ENCODE results near the gene MPRIP.

DNA sequence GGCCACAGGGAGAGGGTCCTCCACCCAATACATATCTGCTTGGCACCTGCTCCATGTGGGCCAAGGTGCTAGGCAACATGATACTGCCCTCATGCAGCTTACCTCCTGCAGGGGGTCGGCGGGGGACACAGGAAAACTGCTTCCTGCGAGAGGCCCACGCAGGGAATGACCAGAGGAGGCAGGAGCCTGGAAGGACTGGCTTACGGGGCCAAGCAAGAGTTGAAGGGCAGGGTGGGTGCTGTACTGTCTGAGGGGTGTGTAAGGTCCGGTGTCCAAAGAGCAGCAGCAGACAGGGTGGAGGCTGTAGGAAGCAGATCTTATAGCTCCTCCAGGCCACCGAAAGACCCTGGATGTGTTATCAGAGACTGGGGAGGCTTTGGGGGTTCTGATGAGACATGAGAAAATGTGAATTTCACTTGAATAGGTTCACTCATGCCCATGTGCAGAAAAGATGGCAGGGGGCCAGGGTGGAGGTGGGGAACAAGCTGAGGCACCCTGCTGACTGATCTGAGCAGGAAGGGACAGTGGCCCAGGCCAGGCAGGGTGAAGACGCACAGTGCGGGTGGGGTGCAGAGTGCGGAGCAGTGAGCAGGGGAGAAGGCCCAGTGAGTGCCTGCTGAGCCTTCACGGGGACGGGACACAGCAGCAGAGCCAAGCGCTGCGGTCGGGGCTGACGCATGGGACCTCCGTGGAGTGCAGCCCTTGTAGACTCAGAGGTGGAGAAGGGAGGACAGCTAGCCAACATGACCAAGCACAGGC is 186.4 kb downstream of the MPRIP start:
- TF ChIP-seq FOXM1 (IDR thresholded peaks at IDR 0.05; ENCODE audit: borderline replicate concordance, low read depth) (no peak), EP300 (IDR thresholded peaks at IDR 0.05; ENCODE audit: borderline replicate concordance) (no peak), YY1 (IDR thresholded peaks at IDR 0.05; ENCODE audit: low read depth) (no peak), ZBTB7A (IDR thresholded peaks at IDR 0.05; ENCODE audit: low read depth) (no peak), CREB1 (IDR thresholded peaks at IDR 0.05; ENCODE audit: low read depth) (no peak), TAF1 (IDR thresholded peaks at IDR 0.05; ENCODE audit: low read depth) (no peak), CEBPB (IDR thresholded peaks at IDR 0.05) (no peak), RAD21 (IDR thresholded peaks at IDR 0.05; ENCODE audit: low read depth) (no peak)
- TF ChIP-seq, protein P1, sequence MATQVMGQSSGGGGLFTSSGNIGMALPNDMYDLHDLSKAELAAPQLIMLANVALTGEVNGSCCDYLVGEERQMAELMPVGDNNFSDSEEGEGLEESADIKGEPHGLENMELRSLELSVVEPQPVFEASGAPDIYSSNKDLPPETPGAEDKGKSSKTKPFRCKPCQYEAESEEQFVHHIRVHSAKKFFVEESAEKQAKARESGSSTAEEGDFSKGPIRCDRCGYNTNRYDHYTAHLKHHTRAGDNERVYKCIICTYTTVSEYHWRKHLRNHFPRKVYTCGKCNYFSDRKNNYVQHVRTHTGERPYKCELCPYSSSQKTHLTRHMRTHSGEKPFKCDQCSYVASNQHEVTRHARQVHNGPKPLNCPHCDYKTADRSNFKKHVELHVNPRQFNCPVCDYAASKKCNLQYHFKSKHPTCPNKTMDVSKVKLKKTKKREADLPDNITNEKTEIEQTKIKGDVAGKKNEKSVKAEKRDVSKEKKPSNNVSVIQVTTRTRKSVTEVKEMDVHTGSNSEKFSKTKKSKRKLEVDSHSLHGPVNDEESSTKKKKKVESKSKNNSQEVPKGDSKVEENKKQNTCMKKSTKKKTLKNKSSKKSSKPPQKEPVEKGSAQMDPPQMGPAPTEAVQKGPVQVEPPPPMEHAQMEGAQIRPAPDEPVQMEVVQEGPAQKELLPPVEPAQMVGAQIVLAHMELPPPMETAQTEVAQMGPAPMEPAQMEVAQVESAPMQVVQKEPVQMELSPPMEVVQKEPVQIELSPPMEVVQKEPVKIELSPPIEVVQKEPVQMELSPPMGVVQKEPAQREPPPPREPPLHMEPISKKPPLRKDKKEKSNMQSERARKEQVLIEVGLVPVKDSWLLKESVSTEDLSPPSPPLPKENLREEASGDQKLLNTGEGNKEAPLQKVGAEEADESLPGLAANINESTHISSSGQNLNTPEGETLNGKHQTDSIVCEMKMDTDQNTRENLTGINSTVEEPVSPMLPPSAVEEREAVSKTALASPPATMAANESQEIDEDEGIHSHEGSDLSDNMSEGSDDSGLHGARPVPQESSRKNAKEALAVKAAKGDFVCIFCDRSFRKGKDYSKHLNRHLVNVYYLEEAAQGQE (IDR thresholded peaks at IDR 0.05; ENCODE audit: low read depth) = no peak
- TF ChIP-seq, protein P2, sequence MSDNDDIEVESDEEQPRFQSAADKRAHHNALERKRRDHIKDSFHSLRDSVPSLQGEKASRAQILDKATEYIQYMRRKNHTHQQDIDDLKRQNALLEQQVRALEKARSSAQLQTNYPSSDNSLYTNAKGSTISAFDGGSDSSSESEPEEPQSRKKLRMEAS (IDR thresholded peaks at IDR 0.05) = no peak

Data from Ishikawa (cell line).